ENCODE results near the gene LINGO3. TPM values are rescaled to one million over a fixed set of nuclear protein-coding genes. Genes with fewer than 3 reads are reported as not detected.

The LINGO3 gene
- total RNA-seq, 1 experiment from 2014 or later: 2.0 TPM

- H3K27me3 Mint-ChIP-seq (ENCODE audit: low read depth): no peaks in the 10 kb centered on the region; the same call in 1 of the 2 replicates
- DNase-seq (ENCODE audit: low spot score): peak; percentile 20
- H3K36me3 Mint-ChIP-seq: peaks cover 8% of the 10 kb centered on the region
- no peaks in the 10 kb centered on the region for H3K9me3 Mint-ChIP-seq
- ATAC-seq: no peak
- H3K27ac Mint-ChIP-seq: peak overlapping the region; percentile 96
- H3K4me3 Mint-ChIP-seq: peak overlapping the region; percentile 82
- ChIA-PET CTCF (interaction anchor here (0.6 to 3.0 kb wide), 4 partner anchors 10 to 366 kb away, joined by 3 to 13 read pairs (median 8); no protein-coding TSS in a partner anchor), POLR2A (interaction anchor here (0.6 to 0.8 kb wide), 2 partner anchors 10 to 33 kb away, joined by 3 read pairs; no protein-coding TSS in a partner anchor)
- H3K4me1 Mint-ChIP-seq: peaks cover 32% of the 10 kb centered on the region
- TF ChIP-seq MLX (CRISPR knock-in tag; IDR thresholded peaks at IDR 0.05): no peak
- no peak for TF ChIP-seq E2F4 (CRISPR knock-in tag; IDR thresholded peaks at IDR 0.05; ENCODE audit: borderline replicate concordance, low read depth)
- no peak for TF ChIP-seq HMGA2 (CRISPR knock-in tag; IDR thresholded peaks at IDR 0.05)
- no peak for TF ChIP-seq ERG (CRISPR knock-in tag; IDR thresholded peaks at IDR 0.05)
- TF ChIP-seq ZNF396 (CRISPR knock-in tag; IDR thresholded peaks at IDR 0.05; ENCODE audit: borderline replicate concordance): no peak
- TF ChIP-seq ZNF121 (CRISPR knock-in tag; IDR thresholded peaks at IDR 0.05): no peak
- no peak for TF ChIP-seq ZNF317 (CRISPR knock-in tag; IDR thresholded peaks at IDR 0.05; ENCODE audit: borderline replicate concordance, low read depth)
- TF ChIP-seq TCF7 (CRISPR knock-in tag; IDR thresholded peaks at IDR 0.05; ENCODE audit: low read depth): no peak
- no peak for TF ChIP-seq CREM (CRISPR knock-in tag; IDR thresholded peaks at IDR 0.05)
Measured at GRCh38 chr19:2271234-2272103, 36.5 kb downstream of the LINGO3 start.

GRCh38 chr19:2270423-2271233 lies 37.3 kb downstream of the LINGO3 start:
- ChIA-PET CTCF (interaction anchor here (0.6 to 2.7 kb wide), 2 partner anchors 18 to 366 kb away, joined by 3 to 13 read pairs; no protein-coding TSS in a partner anchor), POLR2A (interaction anchor here (0.6 to 1.3 kb wide), 4 partner anchors 9 to 205 kb away, joined by 3 to 11 read pairs (median 3); partner anchors contain the start of gene GADD45B)
- peak; percentile 19 for DNase-seq (ENCODE audit: low spot score)
- Mint-ChIP-seq H3K9me3 (no peaks in the 10 kb centered on the region), H3K4me1 (peaks cover 33% of the 10 kb centered on the region), H3K27ac (no peak overlapping the region), H3K36me3 (peaks cover 8% of the 10 kb centered on the region), H3K4me3 (peak overlapping the region; percentile 82), H3K27me3 (ENCODE audit: low read depth) (no peaks in the 10 kb centered on the region; the same call in 1 of the 2 replicates)
- ATAC-seq: no peak
- no peak for TF ChIP-seq AFF4 (CRISPR knock-in tag; IDR thresholded peaks at IDR 0.05; ENCODE audit: borderline replicate concordance)
- no peak for TF ChIP-seq NFATC4 (CRISPR knock-in tag; IDR thresholded peaks at IDR 0.05)
- 0 out of 2 replicates have a peak, but pooled peaks have one; percentile 30 for TF ChIP-seq MYBL2 (CRISPR knock-in tag; IDR thresholded peaks at IDR 0.05)
- TF ChIP-seq ZNF232 (CRISPR knock-in tag; IDR thresholded peaks at IDR 0.05): no peak
- TF ChIP-seq RELA (CRISPR knock-in tag; IDR thresholded peaks at IDR 0.05; ENCODE audit: borderline replicate concordance): 0 out of 2 replicates have a peak, but pooled peaks have one; percentile 17
- no peak for TF ChIP-seq ZNF121 (CRISPR knock-in tag; IDR thresholded peaks at IDR 0.05)
- TF ChIP-seq ZBTB21 (CRISPR knock-in tag; IDR thresholded peaks at IDR 0.05; ENCODE audit: borderline replicate concordance): no peak
- no peak for TF ChIP-seq E2F4 (CRISPR knock-in tag; IDR thresholded peaks at IDR 0.05; ENCODE audit: borderline replicate concordance, low read depth)
- 0 out of 2 replicates have a peak, but pooled peaks have one; percentile 22 for TF ChIP-seq USF1 (CRISPR knock-in tag; IDR thresholded peaks at IDR 0.05)
